Sigmoid colon (tissue), 4 donors: Measurements from ENCODE around the gene KCNQ2.

Source experiments
- CTCF ChIP-seq, 4 experiments: fragments of 450-650 bp in 3 of 4; fragments of 200-600 bp in 1 of 4; IDR thresholded peaks; one replicate each; pipeline ENCODE4 v1.5.1; 2016 to 2019; ENCODE audit warnings: antibody characterized with exemption in 4 of 4, mild to moderate bottlenecking in 3 of 4, moderate library complexity in 2 of 4
- EP300 ChIP-seq, 4 donors: sonication (generic); formaldehyde crosslinking; IDR thresholded peaks; one replicate each; pipeline ENCODE4 v1.6.1; 2017; ENCODE audit warnings: antibody characterized with exemption in 4 of 4
- POLR2A ChIP-seq, 2 donors: fragments of 450-650 bp; IDR thresholded peaks; one replicate each; pipeline ENCODE4 v1.6.1; 2016; ENCODE audit warnings: antibody characterized with exemption in 2 of 2, mild to moderate bottlenecking in 2 of 2, moderate library complexity in 2 of 2
- POLR2AphosphoS5 ChIP-seq, 4 donors: sonication (generic); formaldehyde crosslinking; IDR thresholded peaks; one replicate each; pipeline ENCODE4 v1.6.1; 2017; ENCODE audit warnings: antibody characterized with exemption in 4 of 4

GRCh38 chr20:63483834-63484233, 11.4 kb upstream of the KCNQ2 start:
- TF ChIP-seq CTCF (IDR thresholded peaks at IDR 0.05): no peak
- no peak for TF ChIP-seq EP300 (IDR thresholded peaks at IDR 0.05)
- no peak for TF ChIP-seq POLR2A (IDR thresholded peaks at IDR 0.05)
- no peak for TF ChIP-seq POLR2AphosphoS5 (IDR thresholded peaks at IDR 0.05)
